HG02943 (cell line): Measurements from ENCODE around the gene PPM1M.
"Not testable (repeated sequence)": the region's sequence is repeated elsewhere in the genome, so short reads cannot be mapped to it uniquely, and the experiment has no call there.

Experiments
- ATAC-seq: cut with Tn5 transposase; IDR thresholded peaks from one replicate; pipeline ENCODE4 v1.9.1; 2021; ENCODE audit warnings: mild to moderate bottlenecking, low read depth, moderate library complexity; ENCODE audit not compliant: unreplicated experiment

PPM1M gene

GRCh38 chr3:52272172-52272571, 26.6 kb downstream of the PPM1M start:
- not testable (repeated sequence) for ATAC-seq

GRCh38 chr3:52272831-52273230, 27.3 kb downstream of the PPM1M start:
- ATAC-seq, result no peak

DNA sequence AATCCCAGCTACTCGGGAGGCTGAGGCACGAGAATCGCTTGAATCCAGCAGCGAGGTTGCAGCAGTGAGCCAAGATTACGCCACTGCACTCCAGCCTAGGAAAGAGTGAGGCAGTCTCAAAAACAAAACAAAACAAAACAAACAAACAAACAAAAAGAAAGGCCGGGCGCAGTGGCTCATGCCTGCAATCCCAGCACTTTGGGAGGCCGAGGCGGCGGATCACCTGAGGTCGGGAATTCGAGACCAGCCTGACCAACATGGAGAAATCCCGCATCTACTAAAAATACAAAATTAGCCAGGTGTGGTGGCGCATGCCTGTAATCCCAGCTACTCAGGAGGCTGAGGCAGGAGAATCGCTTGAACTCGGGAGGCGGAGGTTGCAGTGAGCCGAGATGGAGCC, 29.2 kb downstream of the PPM1M start:
- not testable (repeated sequence) for ATAC-seq

DNA sequence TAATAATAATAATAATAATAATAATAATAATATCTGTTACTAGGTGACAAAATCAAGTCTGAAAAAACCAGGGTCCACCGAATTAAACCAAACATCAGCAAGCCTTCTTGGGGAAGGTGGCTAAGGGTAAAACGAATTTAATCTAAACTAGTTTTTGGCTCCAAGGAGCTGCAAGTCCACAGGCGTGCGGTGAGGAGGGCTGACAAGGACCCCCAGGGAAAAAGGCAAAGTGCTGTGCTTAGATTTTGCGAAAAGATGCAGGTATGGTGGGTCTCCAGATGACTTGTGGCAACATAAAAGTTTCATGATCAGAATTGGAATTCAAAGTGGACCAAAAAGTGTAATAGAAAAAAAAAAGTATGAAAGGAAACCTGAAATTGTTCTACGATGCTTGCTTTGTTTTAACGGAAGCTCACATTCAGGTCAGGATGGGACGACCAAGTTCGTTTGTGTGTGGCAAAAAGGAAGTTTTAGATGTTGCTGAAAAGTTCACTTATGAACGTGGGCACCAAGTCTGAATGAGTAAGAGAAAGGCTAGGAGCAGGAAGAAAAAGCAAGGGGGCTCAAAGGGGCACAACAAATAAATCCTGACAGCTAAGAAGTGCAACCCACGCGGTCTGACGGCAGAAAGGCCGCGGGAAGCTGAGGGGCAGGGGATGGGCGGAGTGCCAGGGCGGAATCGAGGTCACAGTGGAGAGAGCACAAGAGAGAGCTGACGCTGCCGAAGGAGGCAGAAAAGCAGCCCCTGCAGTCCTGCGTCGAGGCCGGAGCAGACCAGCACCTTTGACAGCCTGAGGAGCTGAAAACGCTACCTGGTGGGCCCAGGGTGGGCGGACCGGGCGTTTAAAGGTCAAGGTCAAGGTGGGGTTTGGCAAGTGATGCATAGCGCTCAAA, 31.8 kb downstream of the PPM1M start:
- peak; percentile 6 for ATAC-seq

DNA sequence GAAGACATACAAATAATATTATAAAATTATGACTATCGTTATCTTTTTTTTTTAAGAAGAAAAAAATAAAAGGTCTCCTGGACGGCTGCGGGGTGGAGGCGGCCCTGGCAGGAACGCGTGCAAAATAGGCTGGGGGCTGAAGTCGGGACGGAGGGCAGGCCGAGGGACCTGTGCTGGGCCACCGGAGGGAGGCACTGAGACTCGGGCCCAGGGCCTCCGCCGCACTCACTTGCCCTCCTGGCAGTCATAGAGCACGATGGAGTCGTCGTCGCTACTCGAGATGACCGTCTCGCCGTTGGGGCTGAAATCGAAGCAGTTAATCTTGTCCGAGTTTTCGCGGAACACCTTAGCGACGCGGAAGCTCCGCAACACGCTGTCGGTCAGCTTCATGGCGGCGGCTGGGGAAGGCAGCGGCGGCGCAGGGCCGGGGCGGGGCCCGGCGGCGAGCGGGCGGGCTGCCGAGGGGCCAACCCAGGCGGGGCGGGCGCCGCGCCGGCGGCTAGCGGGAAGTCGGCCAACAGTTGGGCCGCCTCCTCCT, 32.5 kb downstream of the PPM1M start:
- peak; percentile 65 for ATAC-seq

GRCh38 chr3:52278510-52279069, 33.0 kb downstream of the PPM1M start, which contains the start of gene WDR82:
Gene WDR82, minus strand, starts transcription at chr3:52278649. Its CDS starts 288 bp downstream, at chr3:52278361.
- ATAC-seq, result peak; percentile 78

- no peak for ATAC-seq
Observed at GRCh38 chr3:52279596-52279995, 34.0 kb downstream of the PPM1M start.

DNA sequence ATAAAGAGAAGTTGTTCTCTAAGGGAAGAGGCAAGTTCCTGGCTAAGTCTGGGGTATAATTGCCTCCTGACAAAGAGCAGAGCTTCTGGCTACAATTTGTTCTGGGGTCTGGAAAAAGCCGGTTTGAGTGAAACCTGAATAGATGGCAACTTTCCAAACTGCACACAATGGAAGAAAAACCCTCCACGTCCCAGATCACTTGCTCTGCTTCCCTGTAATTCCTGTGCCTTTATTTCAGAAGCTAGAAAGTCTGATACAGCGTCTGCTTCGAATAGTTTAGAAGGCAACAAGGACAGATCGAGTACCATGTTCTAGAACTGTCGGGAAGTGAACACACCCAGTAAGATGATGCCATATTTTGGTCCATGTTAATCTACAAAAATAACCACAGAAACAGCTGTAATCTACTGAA, 34.5 kb downstream of the PPM1M start:
- no peak for ATAC-seq

DNA sequence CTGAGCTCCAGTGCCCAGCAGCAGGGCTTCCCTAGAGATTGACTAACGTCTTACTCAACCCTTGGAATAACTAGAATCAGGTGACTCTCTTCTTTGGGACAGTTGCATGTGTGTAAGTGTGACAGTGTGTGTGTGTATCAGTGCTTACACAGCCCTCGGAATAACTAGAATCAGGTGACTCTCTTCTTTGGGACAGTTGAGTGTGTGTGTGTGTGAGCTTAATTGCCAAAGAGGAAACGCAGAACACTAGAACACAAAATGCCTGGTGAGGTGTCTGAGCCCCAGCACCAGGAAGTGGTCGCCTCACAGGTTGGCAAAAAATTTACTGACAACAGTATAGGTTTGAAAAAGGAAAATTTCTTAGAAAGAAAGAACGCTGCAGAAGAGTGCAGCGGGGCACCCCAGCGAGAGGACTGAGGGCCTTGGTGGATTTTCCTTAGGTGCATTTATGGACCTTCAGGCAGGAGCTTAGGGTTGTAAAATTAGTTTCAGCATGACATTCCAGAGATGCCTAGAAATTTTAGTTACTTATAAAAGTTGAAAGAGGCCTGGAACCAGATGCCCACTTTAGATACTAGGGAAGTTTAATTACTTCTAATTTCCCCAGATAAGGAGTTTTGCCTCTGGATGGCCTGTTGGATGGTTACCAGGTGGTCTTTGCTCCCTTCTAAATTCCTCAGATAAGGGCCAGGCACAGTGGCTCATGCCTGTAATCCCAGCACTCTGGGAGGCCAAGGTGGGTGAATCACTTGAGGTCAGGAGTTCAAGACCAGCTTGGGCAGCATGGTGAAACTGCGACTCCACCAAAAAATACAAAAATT, 36.6 kb downstream of the PPM1M start:
- no peak for ATAC-seq

DNA sequence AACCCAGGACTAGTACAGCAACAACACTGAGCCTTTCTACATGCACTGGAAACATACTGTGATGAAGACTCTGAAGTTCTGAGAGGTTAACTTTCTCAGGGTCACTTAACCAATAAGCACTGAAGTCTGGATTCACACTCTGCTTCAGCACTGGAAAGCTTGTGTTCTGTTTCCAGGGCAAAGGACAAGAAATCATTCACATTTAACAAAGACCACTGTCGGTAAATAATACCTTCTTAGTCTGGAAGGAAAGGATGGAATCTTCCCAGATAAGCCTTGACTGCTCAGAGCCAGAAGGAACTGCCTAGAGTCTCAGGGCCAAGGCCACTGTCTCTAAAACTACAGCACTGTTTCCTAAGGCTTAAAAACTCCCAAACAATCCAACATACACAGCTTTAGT, 37.7 kb downstream of the PPM1M start:
- no peak for ATAC-seq

GRCh38 chr3:52284051-52284450, 38.5 kb downstream of the PPM1M start:
- ATAC-seq, result not testable (repeated sequence)

DNA sequence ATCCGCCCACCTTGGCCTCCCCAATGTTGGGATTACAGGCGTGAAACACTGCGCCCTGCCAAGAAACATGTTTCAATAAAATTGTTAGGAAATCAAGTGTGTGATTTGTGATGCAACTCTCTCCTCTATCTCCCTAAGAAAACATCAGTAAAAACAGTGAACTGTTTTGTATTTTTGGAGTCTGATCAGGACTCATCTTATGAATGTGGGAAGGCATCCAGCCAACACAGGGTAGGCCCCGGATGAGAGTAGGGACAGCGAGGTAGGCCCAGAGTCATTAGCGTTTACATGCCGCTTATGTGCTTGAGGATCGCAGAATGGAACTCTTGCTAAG, 41.2 kb downstream of the PPM1M start:
- no peak for ATAC-seq

DNA sequence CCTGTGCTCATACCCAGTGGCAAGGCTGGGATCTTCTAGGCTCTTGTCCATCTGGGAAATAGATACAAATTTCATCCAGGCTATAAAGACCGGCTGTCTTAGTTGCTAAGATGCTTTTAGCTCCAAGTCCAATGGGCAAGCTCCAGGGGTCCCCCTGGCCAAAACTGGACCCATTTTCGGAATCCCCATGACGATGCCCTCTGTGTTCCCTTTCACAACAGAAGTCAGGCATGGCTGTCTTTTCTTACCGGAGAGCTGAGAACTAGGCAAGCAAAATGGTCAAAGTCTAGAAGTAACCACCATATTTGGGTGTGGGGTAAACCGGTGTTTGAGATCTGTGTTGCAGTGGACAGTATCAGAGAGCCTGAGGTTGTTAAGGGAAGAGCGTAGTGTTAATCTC, 43.1 kb downstream of the PPM1M start:
- ATAC-seq, result no peak

DNA sequence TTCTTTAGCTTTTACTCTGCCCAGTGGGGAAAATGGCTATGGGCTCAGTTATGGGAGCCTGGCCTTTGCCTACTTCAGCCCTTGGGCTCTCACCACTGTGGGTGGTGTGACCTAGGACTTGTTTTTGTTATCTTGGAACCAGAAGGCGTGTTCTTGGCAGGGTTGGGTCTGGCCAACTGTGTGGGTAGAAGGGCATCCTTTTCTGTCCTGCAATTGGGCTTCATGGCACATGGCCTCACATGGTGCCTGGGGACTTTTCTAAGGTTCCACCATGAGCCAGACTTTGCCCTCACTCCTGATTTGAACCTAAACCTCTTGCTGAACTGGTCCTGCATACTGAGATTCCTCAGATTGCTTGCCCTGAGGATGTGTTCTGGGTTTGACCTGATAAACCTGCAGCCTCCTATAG, 43.8 kb downstream of the PPM1M start:
- no peak for ATAC-seq

DNA sequence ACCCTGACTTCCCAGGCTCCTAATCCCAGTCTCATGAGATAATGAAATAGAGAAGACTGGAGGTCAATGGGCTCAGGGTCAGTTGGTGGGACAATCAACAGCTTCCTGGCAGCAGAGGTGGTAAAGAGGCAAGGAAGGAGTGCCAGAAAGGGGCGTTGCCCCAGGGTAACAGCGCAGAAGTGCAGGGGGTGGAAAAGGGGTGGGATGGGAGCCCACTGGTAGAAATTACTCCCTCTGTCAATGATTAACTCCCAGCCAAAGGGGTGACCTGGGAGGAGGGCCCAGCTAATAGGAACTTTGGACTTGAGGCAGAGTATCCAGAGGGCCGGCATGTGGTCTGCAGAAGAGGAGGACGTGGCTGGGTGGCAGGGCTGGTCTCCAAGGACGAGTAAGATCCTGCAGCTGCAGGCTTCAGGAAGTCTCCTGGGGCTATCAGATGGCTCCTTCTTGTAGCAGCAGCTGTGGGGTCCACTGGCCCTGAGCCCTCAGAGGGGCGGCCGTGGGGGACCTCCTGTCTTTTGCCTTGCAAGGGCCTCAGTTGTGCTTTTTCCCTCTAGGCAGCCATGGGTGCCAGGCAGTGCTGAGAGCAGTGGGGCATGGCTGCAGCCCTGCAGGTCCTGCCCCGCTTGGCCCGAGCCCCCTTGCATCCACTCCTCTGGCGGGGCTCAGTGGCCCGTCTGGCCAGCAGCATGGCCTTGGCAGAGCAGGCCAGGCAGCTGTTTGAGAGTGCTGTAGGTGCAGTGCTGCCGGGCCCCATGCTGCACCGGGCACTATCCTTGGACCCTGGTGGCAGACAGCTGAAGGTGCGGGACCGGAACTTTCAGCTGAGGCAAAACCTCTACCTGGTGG, 44.4 kb downstream of the PPM1M start:
- ATAC-seq, result no peak

DNA sequence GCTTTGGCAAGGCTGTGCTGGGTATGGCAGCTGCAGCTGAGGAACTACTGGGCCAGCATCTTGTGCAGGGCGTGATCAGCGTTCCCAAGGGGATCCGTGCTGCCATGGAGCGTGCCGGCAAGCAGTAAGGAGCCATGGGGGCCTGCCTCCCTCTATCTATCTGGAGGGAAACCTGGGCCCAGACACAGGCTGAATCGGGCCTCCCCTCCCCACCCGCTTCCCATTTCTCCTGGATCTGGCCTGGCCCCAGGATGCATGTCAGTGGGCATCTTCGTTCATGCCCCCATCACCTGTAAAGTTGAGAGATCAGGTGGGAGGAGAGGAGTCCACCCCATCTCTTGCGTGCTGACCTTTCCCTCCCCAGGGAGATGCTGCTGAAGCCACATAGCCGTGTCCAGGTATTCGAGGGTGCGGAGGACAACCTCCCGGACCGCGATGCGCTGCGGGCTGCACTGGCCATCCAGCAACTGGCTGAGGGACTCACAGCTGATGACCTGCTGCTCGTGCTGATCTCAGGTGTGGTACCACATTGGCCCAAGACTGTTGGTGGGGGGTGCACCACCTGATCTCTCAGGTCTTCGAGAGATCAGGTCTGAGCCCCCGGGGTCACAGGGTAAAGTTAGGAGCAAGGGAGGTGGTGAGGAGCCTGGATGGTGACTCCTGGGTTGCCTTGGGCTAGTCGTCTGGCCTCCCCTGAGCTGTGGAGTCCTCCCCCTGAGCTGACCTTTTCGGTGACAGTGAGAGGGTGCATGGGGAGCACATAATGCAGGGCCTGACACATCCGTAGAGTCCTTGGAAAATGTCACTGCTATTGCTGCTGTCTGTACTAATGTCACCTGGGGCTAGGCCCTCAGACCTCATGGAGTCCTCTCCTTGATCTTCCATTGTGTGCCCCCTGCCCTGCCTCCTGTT, 45.3 kb downstream of the PPM1M start:
- no peak for ATAC-seq

GRCh38 chr3:52291508-52292181, 46.1 kb downstream of the PPM1M start:
- no peak for ATAC-seq

- ATAC-seq, result no peak
Observed at GRCh38 chr3:52292247-52293065, 46.9 kb downstream of the PPM1M start.
